HepG2 (cell line): Measurements from ENCODE around the gene CDH2.

Experiments
- ATF2 ChIP-seq: sonication (generic); formaldehyde crosslinking; IDR thresholded peaks from 2 replicates; pipeline ENCODE4 v1.4.0; 2020; ENCODE audit warnings: missing genetic modification reagents
- CTCF ChIP-seq: sonication (generic); formaldehyde crosslinking; IDR thresholded peaks from 2 replicates; pipeline ENCODE4 v1.5.0; 2020; ENCODE audit warnings: mild to moderate bottlenecking, missing genetic modification reagents, moderate library complexity
- HOXA7 ChIP-seq: sonication (generic); formaldehyde crosslinking; IDR thresholded peaks from 2 replicates; pipeline ENCODE4 v1.8.1; 2022; ENCODE audit warnings: mild to moderate bottlenecking, missing genetic modification reagents, moderate library complexity
- MXI1 ChIP-seq: IDR thresholded peaks from 3 replicates; pipeline ENCODE4 v1.6.1; 2012; ENCODE audit warnings: low read depth, low read length, inconsistent platforms, borderline replicate concordance
- MZF1 ChIP-seq: sonication (generic); formaldehyde crosslinking; IDR thresholded peaks from 2 replicates; pipeline ENCODE4 v1.8.1; 2023; ENCODE audit warnings: mild to moderate bottlenecking, missing genetic modification reagents, borderline replicate concordance
- NFKBIZ ChIP-seq: IDR thresholded peaks from 2 replicates; pipeline ENCODE4 v1.6.1; 2018; ENCODE audit warnings: missing genetic modification reagents, missing compliant biosample characterization
- PAXIP1 ChIP-seq: sonication (generic); formaldehyde crosslinking; conservative IDR thresholded peaks from 2 replicates; pipeline ENCODE4 v1.4.0; 2020; ENCODE audit warnings: mild to moderate bottlenecking, missing genetic modification reagents, moderate library complexity
- SMC3 ChIP-seq: IDR thresholded peaks from 2 replicates; pipeline ENCODE4 v1.6.1; 2011; ENCODE audit warnings: low read length, improper control_type of control experiment
- SRSF9 ChIP-seq: fragments of 200-400 bp; formaldehyde crosslinking; IDR thresholded peaks from 2 replicates; pipeline ENCODE4 v1.6.1; 2018; ENCODE audit warnings: borderline replicate concordance, mild to moderate bottlenecking, low read depth, low read length; ENCODE audit not compliant: insufficient read depth, poor library complexity, severe bottlenecking
- SYNCRIP ChIP-seq: fragments of 200-400 bp; formaldehyde crosslinking; IDR thresholded peaks from 2 replicates; pipeline ENCODE4 v1.6.1; 2018; ENCODE audit warnings: mild to moderate bottlenecking, low read depth, low read length; ENCODE audit not compliant: insufficient read depth
- ZNF282 ChIP-seq: fragments of 450-650 bp; IDR thresholded peaks from 2 replicates; pipeline ENCODE4 v1.6.1; 2018; ENCODE audit not compliant: partially characterized antibody
- ZNF337 ChIP-seq: sonication (generic); formaldehyde crosslinking; IDR thresholded peaks from 2 replicates; pipeline ENCODE4 v1.5.1; 2020; ENCODE audit warnings: missing genetic modification reagents, low read depth, mild to moderate bottlenecking, borderline replicate concordance

- TF ChIP-seq ZNF282 (no peak), MZF1 (CRISPR knock-in tag) (no peak), PAXIP1 (CRISPR knock-in tag) (no peak), SMC3 (no peak), CTCF (CRISPR knock-in tag) (no peak), ZNF337 (CRISPR knock-in tag) (no peak), NFKBIZ (CRISPR knock-in tag) (no peak), SRSF9 (no peak), HOXA7 (no peak), MXI1 (no peak), ATF2 (CRISPR knock-in tag) (no peak), SYNCRIP (no peak)
These were observed 234.2 kb downstream of the CDH2 start for GRCh38 chr18:27942706-27943105.
